ENCODE results near the gene TMEM151B. TPM values are rescaled to one million over a fixed set of nuclear protein-coding genes. Genes with fewer than 3 reads are reported as not detected.

TMEM151B gene
- total RNA-seq, 1 donor from 2014 or later, result not detected

- intact Hi-C loops (cut with micrococcal nuclease), result no loop called here
- H3K27ac Mint-ChIP-seq, result no peak overlapping the region
- H3K36me3 Mint-ChIP-seq (ENCODE audit: low read depth), result peaks cover 42% of the 10 kb centered on the region
These were observed 30.1 kb downstream of the TMEM151B start for GRCh38 chr6:44300292-44300823.

GRCh38 chr6:44301106-44301505 is 30.9 kb downstream of the TMEM151B start:
- intact Hi-C loops (cut with micrococcal nuclease), result no loop called here
- Mint-ChIP-seq H3K4me3 (no peak overlapping the region), H3K9me3 (no peaks in the 10 kb centered on the region), H3K27ac (no peak overlapping the region), H3K27me3 (peaks cover 24% of the 10 kb centered on the region), H3K36me3 (ENCODE audit: low read depth) (peaks cover 45% of the 10 kb centered on the region), H3K4me1 (peaks cover 3% of the 10 kb centered on the region)
- DNase-seq, result no peak

More at GRCh38 chr6:44300292-44300823, 30.1 kb downstream of the TMEM151B start:
- peaks cover 3% of the 10 kb centered on the region for H3K4me1 Mint-ChIP-seq
- no peaks in the 10 kb centered on the region for H3K9me3 Mint-ChIP-seq
- no peak overlapping the region for H3K4me3 Mint-ChIP-seq
- DNase-seq, result no peak
- H3K27me3 Mint-ChIP-seq, result peaks cover 30% of the 10 kb centered on the region

GRCh38 chr6:44301782-44302564 is 31.7 kb downstream of the TMEM151B start:
- no peak for DNase-seq
- H3K27me3 Mint-ChIP-seq, result peaks cover 15% of the 10 kb centered on the region
- no peak overlapping the region for H3K4me3 Mint-ChIP-seq
- H3K9me3 Mint-ChIP-seq, result no peaks in the 10 kb centered on the region
- no peak overlapping the region for H3K27ac Mint-ChIP-seq
- peaks cover 3% of the 10 kb centered on the region for H3K4me1 Mint-ChIP-seq
- H3K36me3 Mint-ChIP-seq (ENCODE audit: low read depth), result peaks cover 45% of the 10 kb centered on the region
- intact Hi-C loops (cut with micrococcal nuclease), result no loop called here

- Mint-ChIP-seq H3K4me1 (peaks cover under 1% of the 10 kb centered on the region), H3K27me3 (peaks cover 11% of the 10 kb centered on the region), H3K36me3 (ENCODE audit: low read depth) (peaks cover 48% of the 10 kb centered on the region), H3K27ac (no peak overlapping the region), H3K9me3 (no peaks in the 10 kb centered on the region), H3K4me3 (no peak overlapping the region)
- no peak for DNase-seq
- intact Hi-C loops (cut with micrococcal nuclease), result no loop called here
These were observed 32.6 kb downstream of the TMEM151B start for GRCh38 chr6:44302856-44303255.

- no peak for DNase-seq
- no peak overlapping the region for H3K4me3 Mint-ChIP-seq
- H3K4me1 Mint-ChIP-seq, result no peaks in the 10 kb centered on the region
- H3K27ac Mint-ChIP-seq, result no peak overlapping the region
- H3K9me3 Mint-ChIP-seq, result no peaks in the 10 kb centered on the region
- H3K36me3 Mint-ChIP-seq (ENCODE audit: low read depth), result peaks cover 55% of the 10 kb centered on the region
- intact Hi-C loops (cut with micrococcal nuclease), result loop anchor here (1.0 kb wide), 1 partner anchor 36 kb away; no protein-coding TSS in a partner anchor
- peaks cover 3% of the 10 kb centered on the region for H3K27me3 Mint-ChIP-seq
These were observed 33.6 kb downstream of the TMEM151B start for GRCh38 chr6:44303842-44304241.

- Mint-ChIP-seq H3K4me3 (no peak overlapping the region), H3K9me3 (no peaks in the 10 kb centered on the region), H3K4me1 (no peaks in the 10 kb centered on the region), H3K27me3 (no peaks in the 10 kb centered on the region), H3K36me3 (ENCODE audit: low read depth) (peaks cover 53% of the 10 kb centered on the region), H3K27ac (no peak overlapping the region)
- DNase-seq, result peak; percentile 80
- intact Hi-C loops (cut with micrococcal nuclease), result loop anchor here (1.0 kb wide), 1 partner anchor 36 kb away; no protein-coding TSS in a partner anchor
These were observed 34.3 kb downstream of the TMEM151B start for GRCh38 chr6:44304282-44305199.

- no peak overlapping the region for H3K27ac Mint-ChIP-seq
- intact Hi-C loops (cut with micrococcal nuclease), result no loop called here
These were observed 35.0 kb downstream of the TMEM151B start for GRCh38 chr6:44305200-44305725.

GRCh38 chr6:44306710-44307109 is 36.5 kb downstream of the TMEM151B start:
- H3K27ac Mint-ChIP-seq, result no peak overlapping the region
- no peak overlapping the region for H3K4me3 Mint-ChIP-seq

More at GRCh38 chr6:44305200-44305725, 35.0 kb downstream of the TMEM151B start:
- Mint-ChIP-seq H3K27me3 (no peaks in the 10 kb centered on the region), H3K36me3 (ENCODE audit: low read depth) (peaks cover 56% of the 10 kb centered on the region), H3K4me3 (no peak overlapping the region), H3K4me1 (no peaks in the 10 kb centered on the region), H3K9me3 (no peaks in the 10 kb centered on the region)
- DNase-seq, result peak; percentile 56

GRCh38 chr6:44307217-44307616 is 37.0 kb downstream of the TMEM151B start:
- Mint-ChIP-seq H3K27ac (no peak overlapping the region), H3K4me3 (no peak overlapping the region), H3K27me3 (no peaks in the 10 kb centered on the region), H3K36me3 (ENCODE audit: low read depth) (peaks cover 50% of the 10 kb centered on the region), H3K9me3 (no peaks in the 10 kb centered on the region), H3K4me1 (peaks cover 8% of the 10 kb centered on the region)
- DNase-seq, result peak; percentile 52
- intact Hi-C loops (cut with micrococcal nuclease), result no loop called here

More at GRCh38 chr6:44306710-44307109, 36.5 kb downstream of the TMEM151B start:
- H3K4me1 Mint-ChIP-seq, result peaks cover 3% of the 10 kb centered on the region
- H3K9me3 Mint-ChIP-seq, result no peaks in the 10 kb centered on the region
- intact Hi-C loops (cut with micrococcal nuclease), result no loop called here
- H3K27me3 Mint-ChIP-seq, result no peaks in the 10 kb centered on the region
- H3K36me3 Mint-ChIP-seq (ENCODE audit: low read depth), result peaks cover 53% of the 10 kb centered on the region
- DNase-seq, result peak; percentile 51

- H3K4me1 Mint-ChIP-seq, result peaks cover 16% of the 10 kb centered on the region
- no peaks in the 10 kb centered on the region for H3K9me3 Mint-ChIP-seq
- H3K4me3 Mint-ChIP-seq, result no peak overlapping the region
- DNase-seq, result no peak
- no peaks in the 10 kb centered on the region for H3K27me3 Mint-ChIP-seq
- peaks cover 39% of the 10 kb centered on the region for H3K36me3 Mint-ChIP-seq (ENCODE audit: low read depth)
- intact Hi-C loops (cut with micrococcal nuclease), result no loop called here
- H3K27ac Mint-ChIP-seq, result no peak overlapping the region
These were observed 38.8 kb downstream of the TMEM151B start for GRCh38 chr6:44309092-44309491.

- H3K4me3 Mint-ChIP-seq, result no peak overlapping the region
- H3K9me3 Mint-ChIP-seq, result no peaks in the 10 kb centered on the region
- H3K36me3 Mint-ChIP-seq (ENCODE audit: low read depth), result peaks cover 38% of the 10 kb centered on the region
- intact Hi-C loops (cut with micrococcal nuclease), result no loop called here
- H3K27ac Mint-ChIP-seq, result no peak overlapping the region
- H3K4me1 Mint-ChIP-seq, result peaks cover 16% of the 10 kb centered on the region
- no peaks in the 10 kb centered on the region for H3K27me3 Mint-ChIP-seq
- DNase-seq, result no peak
These were observed 39.4 kb downstream of the TMEM151B start for GRCh38 chr6:44309631-44310030.

- intact Hi-C loops (cut with micrococcal nuclease), result no loop called here
- H3K36me3 Mint-ChIP-seq (ENCODE audit: low read depth), result peaks cover 34% of the 10 kb centered on the region
- peaks cover 16% of the 10 kb centered on the region for H3K4me1 Mint-ChIP-seq
- no peaks in the 10 kb centered on the region for H3K27me3 Mint-ChIP-seq
- DNase-seq, result no peak
- no peaks in the 10 kb centered on the region for H3K9me3 Mint-ChIP-seq
- no peak overlapping the region for H3K4me3 Mint-ChIP-seq
- no peak overlapping the region for H3K27ac Mint-ChIP-seq
These were observed 40.0 kb downstream of the TMEM151B start for GRCh38 chr6:44310241-44310640.

- Mint-ChIP-seq H3K4me1 (peaks cover 16% of the 10 kb centered on the region), H3K36me3 (ENCODE audit: low read depth) (peaks cover 31% of the 10 kb centered on the region), H3K27ac (no peak overlapping the region), H3K4me3 (peak overlapping the region; percentile 96), H3K9me3 (no peaks in the 10 kb centered on the region), H3K27me3 (peaks cover 8% of the 10 kb centered on the region)
- intact Hi-C loops (cut with micrococcal nuclease), result no loop called here
- DNase-seq, result no peak
These were observed 41.1 kb downstream of the TMEM151B start for GRCh38 chr6:44311304-44311703.
